NCI-H128 (cell line): ENCODE data around the gene PXN.

Source experiments
- DNase-seq: peaks from one replicate; lab custom pipeline; 2025; ENCODE audit not compliant: unreplicated experiment; lab: John Stamatoyannopoulos, UW

PXN gene

DNA sequence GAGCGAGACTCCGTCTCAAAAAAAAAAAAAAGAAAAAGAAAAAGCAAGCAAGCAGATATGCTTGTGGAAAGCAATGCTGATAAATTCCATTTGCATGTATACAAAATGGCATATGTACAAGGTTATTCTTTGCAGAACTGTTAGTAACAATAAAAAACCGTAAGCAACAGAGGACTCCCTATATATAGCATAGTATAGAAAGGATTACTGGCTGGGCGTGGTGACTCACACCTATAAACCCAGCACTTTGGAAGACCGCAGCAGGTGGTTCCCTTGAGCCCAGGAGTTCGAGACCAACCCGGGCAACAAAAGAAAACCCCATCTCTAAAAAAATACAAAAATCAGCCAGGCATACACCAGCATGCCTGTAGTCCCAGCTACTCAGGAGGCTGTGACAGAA is 84.6 kb downstream of the PXN start:
- DNase-seq: no peak

DNA sequence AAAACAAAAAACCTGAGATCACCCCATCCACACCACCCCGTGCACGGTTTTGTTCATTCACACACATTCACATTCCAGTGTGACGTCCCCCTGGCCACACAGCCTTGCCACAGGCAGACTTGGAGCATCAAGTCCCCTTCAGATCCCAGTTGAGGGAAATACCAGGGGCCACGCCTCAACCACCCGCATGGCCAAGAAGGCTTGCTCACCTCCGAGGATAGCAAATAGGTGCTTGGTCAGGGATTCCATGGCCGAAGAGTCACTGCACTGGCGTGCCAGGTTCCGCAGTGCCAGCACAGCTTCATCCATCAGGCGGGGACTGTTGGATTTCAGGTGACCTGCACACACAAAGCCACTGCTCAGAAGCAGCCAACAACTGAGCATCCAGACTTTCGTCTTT is 90.0 kb downstream of the PXN start:
- DNase-seq: no peak

DNA sequence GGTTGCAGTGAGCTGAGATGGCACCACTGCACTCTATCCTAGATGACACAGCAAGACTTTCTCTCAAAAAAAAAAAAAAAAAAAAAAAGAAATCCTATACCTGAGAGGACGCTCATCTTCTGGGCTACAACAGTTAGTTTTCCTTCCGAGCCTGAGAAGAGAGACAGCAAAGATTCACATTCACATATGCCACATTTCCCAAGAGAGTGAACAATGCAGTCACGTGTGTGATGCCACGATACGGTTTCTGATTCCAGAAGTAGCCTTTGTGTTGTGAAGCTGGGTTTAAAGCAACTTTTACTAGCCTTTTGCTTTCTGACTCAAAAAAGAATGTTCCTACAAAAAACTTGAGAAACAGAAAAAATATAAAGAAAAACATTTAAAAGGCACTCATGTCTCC is 90.5 kb downstream of the PXN start:
- DNase-seq: no peak

DNA sequence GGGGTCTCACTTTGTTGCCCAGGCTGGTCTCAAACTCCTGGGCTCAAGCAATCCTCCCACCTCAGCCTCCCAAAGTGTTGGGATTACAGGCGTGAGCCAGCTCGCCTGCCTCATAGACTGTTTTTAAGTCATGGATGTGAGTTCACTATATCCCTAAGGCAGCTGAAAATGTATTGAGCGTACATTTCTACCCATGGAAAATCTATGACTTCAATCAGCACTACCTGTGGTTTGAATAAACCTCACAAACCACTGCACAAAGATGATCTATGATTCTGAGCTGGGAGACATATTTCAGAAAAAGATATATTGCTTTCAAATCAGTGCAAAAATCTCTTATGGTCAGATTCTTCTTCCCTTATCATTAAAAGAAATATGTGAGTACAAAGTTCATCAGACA is 93.5 kb downstream of the PXN start:
- no peak for DNase-seq

DNA sequence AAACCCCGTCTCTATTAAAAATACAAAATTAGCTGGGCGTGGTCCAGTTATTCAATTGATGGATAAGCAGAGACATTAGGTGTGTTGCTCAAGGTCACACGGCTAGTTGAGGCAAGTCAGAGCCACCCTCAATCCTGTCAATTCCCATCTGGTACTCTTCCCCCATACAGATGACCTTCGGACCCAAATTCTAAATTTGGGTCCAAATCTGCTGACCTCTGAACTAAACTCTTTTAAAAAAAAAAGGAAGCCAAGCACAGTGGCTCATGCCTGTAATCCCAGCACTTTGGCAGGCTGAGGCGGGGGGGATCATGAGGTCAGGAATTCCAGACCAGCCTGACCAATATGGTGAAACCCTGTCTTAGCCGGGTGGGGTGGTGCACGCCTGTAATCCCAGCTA is 94.9 kb downstream of the PXN start:
- no peak for DNase-seq

DNA sequence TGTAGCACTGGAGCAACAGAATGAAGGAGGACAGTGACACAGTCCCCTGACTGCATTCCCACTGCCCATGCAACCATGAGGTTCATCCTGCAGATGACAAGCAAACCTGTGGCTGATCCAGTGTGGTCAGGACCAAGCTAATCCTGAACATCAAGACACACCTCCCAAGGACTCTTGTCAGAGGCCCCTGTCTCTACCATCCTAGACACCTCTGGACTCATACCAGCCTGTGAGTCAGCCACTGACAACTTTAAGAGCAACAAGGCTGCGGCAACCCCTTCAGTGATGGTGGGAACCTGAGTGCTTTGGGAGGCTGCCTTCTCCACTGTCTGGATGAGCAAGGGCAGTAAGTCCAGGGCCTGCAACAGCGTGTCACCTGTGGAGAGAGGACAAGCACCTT is 95.6 kb downstream of the PXN start:
- DNase-seq: no peak

DNA sequence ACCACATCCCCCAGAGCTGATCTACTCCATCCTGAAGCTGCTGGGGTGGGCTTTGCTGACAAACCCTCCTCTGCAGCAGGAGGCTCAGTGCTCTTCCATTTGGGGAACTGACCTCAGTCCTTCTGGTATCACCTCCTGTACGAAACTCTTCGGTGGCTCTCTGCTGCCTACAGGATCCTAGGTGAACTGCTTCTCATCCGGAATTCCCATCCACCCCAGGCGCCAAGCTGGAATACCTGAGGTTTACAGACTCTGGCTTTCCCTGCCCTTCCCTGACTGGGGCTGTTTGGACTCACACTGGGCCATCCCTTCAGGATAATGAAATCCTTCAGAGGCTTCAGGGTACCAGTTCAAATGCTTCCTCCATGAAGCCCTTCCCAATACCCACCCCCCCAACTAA is 97.2 kb downstream of the PXN start:
- DNase-seq: no peak

DNA sequence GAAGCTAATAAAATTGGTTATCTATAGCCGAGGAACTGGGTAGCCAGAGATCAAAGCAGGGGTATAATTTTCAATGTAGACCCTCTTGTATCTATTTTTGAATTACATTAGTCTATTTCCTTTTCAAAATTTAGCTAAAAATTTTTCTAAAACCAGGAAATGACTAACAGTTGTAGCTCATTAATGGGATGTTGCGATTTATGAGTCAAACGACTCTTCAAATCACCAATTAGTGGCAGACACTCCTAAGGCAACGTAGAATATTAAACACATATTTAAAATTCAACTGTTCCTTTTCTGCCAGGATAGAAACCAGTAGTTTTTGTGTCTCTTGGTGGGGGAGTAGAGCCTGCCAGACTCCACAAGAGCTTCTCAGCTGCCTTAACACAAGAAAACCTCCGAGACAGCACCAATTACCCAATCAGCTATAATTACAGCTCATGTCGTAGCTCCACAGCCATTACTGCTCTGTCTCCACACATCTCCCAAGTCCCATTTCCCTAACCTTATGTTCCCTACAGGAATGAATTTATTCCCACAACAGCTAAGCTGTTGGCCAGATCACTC is 97.9 kb downstream of the PXN start:
- DNase-seq: no peak

DNA sequence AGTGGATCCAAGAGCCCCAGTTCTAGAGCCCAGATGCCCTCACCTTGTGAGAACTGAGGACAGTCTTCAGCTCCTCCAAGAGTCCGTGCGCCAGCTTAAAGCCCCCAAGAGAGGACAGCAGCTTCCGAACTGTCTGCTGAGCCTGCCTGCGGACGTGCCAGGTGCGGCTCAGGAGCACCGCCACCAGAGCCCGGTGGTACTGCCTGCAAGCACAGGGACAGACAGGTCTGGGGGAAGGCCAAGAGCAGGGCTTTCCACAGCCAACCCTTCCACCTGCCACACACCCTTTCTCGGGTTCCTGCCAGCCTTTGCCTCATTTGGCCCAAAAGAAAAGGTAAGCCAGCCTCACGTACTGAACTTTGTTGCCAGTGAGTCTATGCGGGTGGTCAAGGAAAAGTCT is 101.2 kb downstream of the PXN start:
- DNase-seq: no peak

DNA sequence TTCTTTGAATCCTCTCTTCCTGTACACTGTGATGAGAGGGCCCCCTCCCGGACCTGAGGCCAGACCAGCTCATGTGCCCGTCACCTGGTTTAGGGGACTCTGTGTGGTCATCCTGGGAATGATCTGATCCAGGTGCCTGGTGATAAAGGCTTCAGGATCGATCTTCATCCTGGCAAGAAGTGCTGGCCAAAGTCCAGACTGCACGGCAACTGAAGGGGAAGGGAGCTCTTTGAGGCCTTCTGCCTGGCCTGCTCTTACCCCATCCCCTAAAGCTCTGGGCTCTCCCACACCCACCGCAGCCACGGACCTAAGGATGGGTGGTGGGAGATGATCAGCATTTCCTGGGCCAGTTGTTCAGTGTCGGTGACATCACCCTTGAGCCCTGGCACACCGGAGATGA is 102.8 kb downstream of the PXN start:
- DNase-seq: no peak

DNA sequence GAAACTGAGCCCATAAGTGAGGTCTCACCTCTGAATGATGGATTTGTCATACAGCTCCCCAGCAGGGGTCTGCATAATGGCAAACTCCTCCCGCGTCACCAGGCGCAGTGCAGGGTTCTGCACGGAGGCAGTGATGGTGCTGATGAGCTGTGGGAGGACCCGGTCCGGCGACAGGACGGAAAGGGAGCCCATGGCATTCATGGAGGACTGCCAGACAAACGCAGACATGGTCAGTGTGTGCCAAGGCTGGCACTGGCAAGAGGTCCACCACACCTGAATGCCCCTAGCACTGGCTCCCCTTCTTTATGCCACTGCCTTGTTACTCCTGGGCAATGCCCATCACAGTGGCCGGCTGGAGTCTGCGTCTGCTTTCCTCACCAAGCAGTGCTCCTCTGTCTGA is 103.7 kb downstream of the PXN start:
- no peak for DNase-seq
